Prostate gland (tissue), 2 donors: ENCODE results near the gene FAM53B. TPM values are rescaled to one million over a fixed set of nuclear protein-coding genes. Genes with fewer than 3 reads are reported as not detected.

Source experiments
- DNase-seq: peaks from one replicate; pipeline ENCODE4 v3.0.0-alpha.2; 2019; ENCODE audit warnings: low spot score
- H3K27ac ChIP-seq, 2 donors: fragments of 200-600 bp; sonication (generic); 2 replicates each; pipeline ENCODE4 v1.5.1; 2017 to 2019
- H3K27me3 ChIP-seq: fragments of 200-600 bp; sonication (generic); replicated peaks from 2 replicates; pipeline ENCODE4 v1.5.1; 2019; ENCODE audit not compliant: insufficient read depth
- H3K36me3 ChIP-seq, 2 donors: fragments of 200-600 bp; sonication (generic); 1 replicate in 1 of 2; 2 replicates in 1 of 2; pipeline versions ENCODE4 v1.5.1 to v1.8.1; 2017 to 2019
- H3K4me1 ChIP-seq: fragments of 200-600 bp; sonication (generic); replicated peaks from 2 replicates; pipeline ENCODE4 v1.5.1; 2019
- H3K4me3 ChIP-seq, 2 donors: fragments of 200-600 bp; sonication (generic); 2 replicates each; pipeline ENCODE4 v1.5.1; 2017 to 2019
- H3K9me3 ChIP-seq: fragments of 200-600 bp; sonication (generic); 2 replicates; pipeline ENCODE4 v1.5.1; 2017
- CTCF ChIP-seq, 4 experiments: fragments of 200-600 bp in 2 of 4; fragments of 450-650 bp in 2 of 4; sonication (generic) in 2 of 4; IDR thresholded peaks; 1 replicate in 3 of 4; 2 replicates in 1 of 4; pipeline ENCODE4 v1.5.1; 2016 to 2019; ENCODE audit warnings: antibody characterized with exemption in 4 of 4, mild to moderate bottlenecking in 2 of 4, moderate library complexity in 2 of 4
- POLR2A ChIP-seq: fragments of 450-650 bp; IDR thresholded peaks from one replicate; pipeline ENCODE4 v1.6.1; 2016; ENCODE audit warnings: antibody characterized with exemption, mild to moderate bottlenecking
- POLR2AphosphoS5 ChIP-seq: sonication (generic); formaldehyde crosslinking; IDR thresholded peaks from one replicate; pipeline ENCODE4 v1.6.1; 2017; ENCODE audit warnings: antibody characterized with exemption
- WGBS: methylation state at CpG from one replicate; pipeline ENCODE4 v1.1.5; 2018; 5-methylcytosine and 5-hydroxymethylcytosine counted together
- intact Hi-C: fragments of 100-400 bp; cut with DNase I; formaldehyde crosslinking; loops from one replicate; pipeline ENCODE4 v1.14.2; 2022
- total RNA-seq, 2 donors: library from RNA; depleted of rRNA; stranded (reverse); fragments of >200 nt; gene quantifications; one replicate each; pipeline ENCODE4 v1.1.0, GENCODE V29; 2016

The FAM53B gene
- total RNA-seq, 2 donors from 2014 or later = 28.9 to 101 TPM

DNA sequence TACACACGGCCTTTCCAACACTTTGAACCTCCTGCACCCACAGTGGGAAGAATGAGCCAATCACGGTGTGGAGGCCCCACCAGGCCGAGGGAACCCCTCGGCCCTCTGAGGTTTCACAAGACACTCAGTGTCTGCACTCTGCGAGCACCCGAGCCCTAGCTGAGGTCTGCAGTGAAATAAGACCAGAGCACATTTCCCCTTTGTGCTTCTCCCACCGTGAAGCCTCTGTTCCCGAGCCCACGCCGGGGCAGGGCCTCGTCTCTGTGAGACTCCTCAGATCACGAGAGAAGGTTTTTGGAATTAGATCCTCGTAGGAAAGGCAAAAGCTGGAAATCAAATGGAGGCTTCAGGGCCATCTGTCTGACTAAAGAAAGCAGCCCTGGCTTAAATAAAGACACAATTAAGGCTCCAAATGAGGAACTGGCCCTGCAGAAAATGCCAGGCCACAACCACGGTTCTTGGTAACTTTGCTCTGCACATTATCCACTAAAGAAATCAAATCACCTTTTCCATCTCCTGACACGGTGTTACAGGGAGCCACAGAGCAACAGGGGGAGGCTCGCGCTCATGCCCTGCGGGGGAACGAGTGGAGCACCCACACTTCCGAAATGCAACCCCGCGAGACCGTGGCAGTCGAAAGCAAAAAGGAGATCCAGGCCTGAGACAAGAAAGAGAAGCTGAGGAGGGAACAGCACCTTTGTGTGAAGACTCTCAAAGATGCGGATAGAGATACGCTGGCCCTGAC is 43.7 kb downstream of the FAM53B start:
- Histone ChIP-seq H3K4me3 (no peak overlapping the region), H3K36me3 (no peaks in the 10 kb centered on the region), H3K27ac (peak overlapping the region; percentile 69), H3K4me1 (peaks cover 8% of the 10 kb centered on the region), H3K27me3 (no peaks in the 10 kb centered on the region), H3K9me3 (no peaks in the 10 kb centered on the region)
- 72% methylated on average over 26 of the region's 26 CpGs for WGBS
- intact Hi-C loops = no loop called here
- TF ChIP-seq POLR2AphosphoS5 (no peak), POLR2A (no peak), CTCF (IDR thresholded peaks at IDR 0.05) (no peak)
- no peak for DNase-seq

DNA sequence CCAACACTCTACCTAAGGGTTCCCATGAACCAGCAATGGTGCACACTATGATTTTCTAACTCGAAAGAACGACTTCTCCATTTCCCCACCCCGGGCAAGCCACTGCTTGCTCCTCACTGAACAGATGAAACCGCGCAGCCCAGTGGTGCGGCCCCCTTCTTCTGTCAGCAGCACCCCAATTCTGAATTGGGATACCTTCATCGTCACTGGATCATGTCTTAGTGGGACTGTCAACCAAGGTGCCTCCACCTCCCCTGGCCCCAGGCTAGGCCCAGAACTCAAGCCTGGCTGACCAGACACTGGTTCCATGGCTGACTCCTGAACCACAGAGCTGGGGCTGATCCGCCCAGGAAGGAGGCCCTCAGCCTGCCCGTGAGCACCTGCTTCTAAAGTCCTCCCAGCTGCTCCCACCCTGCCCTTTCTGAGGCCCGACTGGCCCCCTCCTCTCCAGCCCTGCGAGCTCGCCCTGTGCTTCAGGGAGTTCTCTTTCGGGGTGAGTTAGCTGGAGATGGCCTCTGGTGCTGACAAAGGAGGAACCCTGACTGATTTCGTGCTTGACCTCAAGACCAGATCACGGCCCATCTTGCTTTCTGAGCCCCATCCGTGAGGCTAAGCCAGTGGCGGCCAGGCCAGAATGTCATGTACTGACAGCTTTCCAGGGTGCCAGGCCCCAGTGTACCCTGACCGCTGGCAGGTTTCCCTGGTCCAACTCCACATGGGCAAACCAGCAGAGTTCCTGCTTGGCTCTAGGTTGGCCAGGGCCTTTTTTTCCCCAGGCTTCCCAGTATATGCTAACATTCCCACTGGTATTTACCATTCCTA is 44.5 kb downstream of the FAM53B start:
- Histone ChIP-seq H3K9me3 (no peaks in the 10 kb centered on the region), H3K36me3 (no peaks in the 10 kb centered on the region), H3K4me1 (peaks cover 8% of the 10 kb centered on the region), H3K4me3 (no peak overlapping the region), H3K27me3 (no peaks in the 10 kb centered on the region), H3K27ac (peak overlapping the region; percentile 10 to 69)
- TF ChIP-seq POLR2AphosphoS5 (no peak), POLR2A (no peak), CTCF (IDR thresholded peaks at IDR 0.05) (no peak)
- DNase-seq = no peak
- intact Hi-C loops = no loop called here
- WGBS = 76% methylated on average over 16 of the region's 18 CpGs

GRCh38 chr10:124698545-124699469 is 45.4 kb downstream of the FAM53B start:
- TF ChIP-seq CTCF (IDR thresholded peaks at IDR 0.05) (no peak), POLR2A (no peak), POLR2AphosphoS5 (no peak)
- intact Hi-C loops = no loop called here
- Histone ChIP-seq H3K4me1 (peaks cover 8% of the 10 kb centered on the region), H3K27ac (no peak overlapping the region), H3K36me3 (no peaks in the 10 kb centered on the region), H3K27me3 (no peaks in the 10 kb centered on the region), H3K4me3 (no peak overlapping the region), H3K9me3 (no peaks in the 10 kb centered on the region)
- DNase-seq = no peak
- WGBS = 88% methylated on average over 18 of the region's 18 CpGs

DNA sequence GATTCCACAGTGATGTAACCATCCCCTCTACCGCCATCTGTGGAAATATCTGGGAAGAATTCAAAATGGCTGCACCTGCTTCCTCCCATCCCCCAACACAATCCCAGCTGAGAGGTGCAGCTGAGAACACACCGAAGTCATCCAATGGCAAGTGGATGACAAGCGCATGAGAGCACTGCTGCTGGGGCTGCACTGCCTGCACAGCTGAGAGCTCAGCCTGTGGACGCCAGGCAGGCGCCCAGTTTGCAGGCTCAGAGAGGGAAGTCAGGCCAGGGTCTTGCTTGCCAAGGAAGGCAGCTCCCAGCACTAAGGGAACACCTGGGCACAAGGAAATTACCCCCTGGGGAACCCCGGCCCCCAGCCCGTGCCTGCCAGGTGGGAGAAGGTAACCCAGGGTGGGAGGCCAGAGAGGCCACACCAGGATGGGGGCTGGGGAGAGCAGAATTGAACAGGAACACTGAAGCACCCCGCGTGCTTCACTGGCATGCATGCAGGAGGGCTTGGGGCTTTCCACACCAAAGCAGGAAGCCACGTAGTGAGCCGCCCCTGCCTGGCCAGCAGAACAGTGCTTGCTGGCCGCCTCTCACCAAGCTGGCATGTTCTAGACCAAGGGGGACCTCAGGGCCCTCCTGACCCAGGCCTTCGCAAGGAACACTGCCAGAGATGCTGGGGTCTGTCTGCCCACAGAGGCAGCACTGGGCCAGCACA is 46.2 kb downstream of the FAM53B start:
- H3K4me3 ChIP-seq = no peak overlapping the region
- intact Hi-C loops = no loop called here
- H3K4me1 ChIP-seq = peaks cover 8% of the 10 kb centered on the region
- no peaks in the 10 kb centered on the region for H3K9me3 ChIP-seq
- WGBS = 73% methylated on average over 12 of the region's 13 CpGs
- no peaks in the 10 kb centered on the region for H3K27me3 ChIP-seq
- no peak for DNase-seq
- no peak overlapping the region for H3K27ac ChIP-seq
- no peaks in the 10 kb centered on the region for H3K36me3 ChIP-seq
- TF ChIP-seq CTCF (IDR thresholded peaks at IDR 0.05) = no peak
- no peak for TF ChIP-seq POLR2A
- no peak for TF ChIP-seq POLR2AphosphoS5
